HUES6 (cell line): Measurements from ENCODE around the gene ATG10.

Source experiments
- H3K27ac ChIP-seq: 2 replicates; pipeline ENCODE4 v1.7.0; 2013; ENCODE audit warnings: low read depth, mild to moderate bottlenecking, low read length, inconsistent platforms
- H3K27me3 ChIP-seq: 2 replicates; pipeline ENCODE4 v1.6.1; 2013; ENCODE audit warnings: low read length; ENCODE audit not compliant: control insufficient read depth, insufficient read depth
- H3K36me3 ChIP-seq: 2 replicates; pipeline ENCODE4 v1.6.1; 2013; ENCODE audit warnings: low read length; ENCODE audit not compliant: control insufficient read depth, insufficient read depth
- H3K4me1 ChIP-seq: 2 replicates; pipeline ENCODE4 v1.6.1; 2013; ENCODE audit warnings: low read length; ENCODE audit not compliant: control insufficient read depth, insufficient read depth
- H3K4me3 ChIP-seq: 2 replicates; pipeline ENCODE4 v1.5.1; 2013; ENCODE audit warnings: low read depth, low read length
- H3K9ac ChIP-seq: one replicate; pipeline ENCODE4 v1.6.1; 2013; ENCODE audit warnings: mild to moderate bottlenecking, low read length
- H3K9me3 ChIP-seq: 2 replicates; pipeline ENCODE4 v1.6.1; 2013; ENCODE audit warnings: low read depth, low read length; ENCODE audit not compliant: control insufficient read depth, insufficient read depth

The ATG10 gene

DNA sequence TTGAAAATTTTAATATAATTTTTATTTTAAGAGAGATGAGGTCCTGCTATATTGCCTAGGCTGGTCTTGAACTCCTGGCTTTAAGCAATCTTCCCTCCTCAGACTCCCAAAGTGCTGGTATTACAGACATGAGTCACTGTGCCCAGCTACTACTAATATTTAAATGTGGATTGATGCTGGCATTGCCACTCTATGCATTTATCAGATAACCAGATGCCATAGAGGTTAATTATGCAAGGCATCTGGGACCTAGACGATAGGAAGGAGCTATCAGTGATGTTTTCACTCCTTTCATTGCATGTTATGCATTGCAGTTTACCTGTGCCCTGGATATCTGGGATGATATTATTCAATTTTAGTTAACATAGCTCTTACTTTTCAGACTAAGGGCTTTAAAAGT lies 179.4 kb downstream of the ATG10 start:
- Histone ChIP-seq H3K9ac (no peak overlapping the region), H3K27ac (no peak overlapping the region), H3K36me3 (no peaks in the 10 kb centered on the region), H3K4me1 (peaks cover 6% of the 10 kb centered on the region), H3K4me3 (no peak overlapping the region), H3K9me3 (no peaks in the 10 kb centered on the region), H3K27me3 (no peaks in the 10 kb centered on the region)

DNA sequence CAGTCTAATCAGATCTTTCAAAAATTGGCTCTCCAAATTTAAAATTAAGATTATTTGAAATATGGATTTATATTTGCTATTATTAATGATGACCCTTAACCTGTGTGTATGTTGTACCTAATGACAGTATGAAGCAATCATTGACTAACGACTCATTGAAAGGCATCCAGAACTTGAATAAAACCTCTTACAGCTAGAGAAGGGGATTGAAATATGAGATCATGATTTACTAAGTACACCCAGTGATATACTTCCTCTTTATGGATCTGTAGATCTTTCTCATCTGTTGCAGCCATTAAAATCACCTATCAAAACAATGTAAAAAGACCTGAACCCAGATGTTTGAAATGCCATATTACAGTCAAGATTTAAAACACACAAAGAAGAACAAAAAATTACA lies 179.8 kb downstream of the ATG10 start:
- peaks cover 7% of the 10 kb centered on the region for H3K4me1 ChIP-seq
- no peak overlapping the region for H3K27ac ChIP-seq
- no peaks in the 10 kb centered on the region for H3K36me3 ChIP-seq
- H3K4me3 ChIP-seq: no peak overlapping the region
- H3K9ac ChIP-seq: no peak overlapping the region
- no peaks in the 10 kb centered on the region for H3K9me3 ChIP-seq
- H3K27me3 ChIP-seq: no peaks in the 10 kb centered on the region

DNA sequence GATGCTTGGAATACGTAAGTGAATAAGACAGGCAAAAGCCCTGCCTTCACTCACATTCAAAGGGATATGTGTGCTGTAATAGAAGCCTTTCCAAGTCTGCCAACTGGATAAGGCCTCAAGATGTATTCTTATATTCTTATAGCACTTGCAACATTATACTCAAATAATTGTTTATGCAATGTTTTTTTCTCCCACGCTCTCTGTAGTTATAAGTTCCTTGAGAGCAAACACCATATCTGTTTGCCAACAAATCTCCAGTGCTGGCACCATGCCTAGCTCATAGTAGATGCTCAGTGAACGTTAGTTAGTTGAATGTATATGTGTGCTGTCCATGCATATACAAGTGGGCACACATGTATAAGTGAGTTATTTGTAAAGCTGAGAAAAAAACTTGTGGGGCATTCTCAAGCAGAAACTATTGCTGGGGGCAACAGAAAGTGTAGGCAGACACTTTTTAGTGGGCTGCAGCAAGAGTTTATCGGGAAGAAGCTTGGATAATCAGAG lies 181.2 kb downstream of the ATG10 start:
- no peaks in the 10 kb centered on the region for H3K36me3 ChIP-seq
- peaks cover 13% of the 10 kb centered on the region for H3K4me1 ChIP-seq
- no peak overlapping the region for H3K9ac ChIP-seq
- H3K27ac ChIP-seq: no peak overlapping the region
- no peaks in the 10 kb centered on the region for H3K9me3 ChIP-seq
- no peak overlapping the region for H3K4me3 ChIP-seq
- H3K27me3 ChIP-seq: no peaks in the 10 kb centered on the region

DNA sequence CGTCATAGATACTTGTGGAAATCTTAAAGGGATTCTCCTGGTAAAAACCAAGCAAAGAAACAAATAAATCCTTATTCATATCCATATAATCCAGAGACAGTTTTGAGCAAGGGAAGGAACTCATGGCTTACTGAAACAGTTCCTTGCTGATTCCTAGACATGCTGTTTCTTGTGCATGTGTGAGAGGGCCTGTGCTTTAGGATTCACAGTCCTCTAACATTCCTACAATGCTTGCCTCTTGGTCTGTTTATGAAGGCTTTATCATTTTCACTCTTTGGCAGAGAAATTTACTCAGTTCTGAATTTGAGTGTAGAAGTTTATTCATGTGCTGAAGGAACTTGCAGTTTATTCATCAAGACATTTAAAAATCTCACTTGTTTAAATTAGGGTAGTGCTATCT lies 183.0 kb downstream of the ATG10 start:
- H3K4me1 ChIP-seq: peaks cover 13% of the 10 kb centered on the region
- H3K27me3 ChIP-seq: no peaks in the 10 kb centered on the region
- H3K9ac ChIP-seq: no peak overlapping the region
- H3K4me3 ChIP-seq: no peak overlapping the region
- no peaks in the 10 kb centered on the region for H3K9me3 ChIP-seq
- 0 out of 2 replicates have a peak overlapping the region, but pooled peaks have one; percentile 23 for H3K27ac ChIP-seq
- H3K36me3 ChIP-seq: no peaks in the 10 kb centered on the region

DNA sequence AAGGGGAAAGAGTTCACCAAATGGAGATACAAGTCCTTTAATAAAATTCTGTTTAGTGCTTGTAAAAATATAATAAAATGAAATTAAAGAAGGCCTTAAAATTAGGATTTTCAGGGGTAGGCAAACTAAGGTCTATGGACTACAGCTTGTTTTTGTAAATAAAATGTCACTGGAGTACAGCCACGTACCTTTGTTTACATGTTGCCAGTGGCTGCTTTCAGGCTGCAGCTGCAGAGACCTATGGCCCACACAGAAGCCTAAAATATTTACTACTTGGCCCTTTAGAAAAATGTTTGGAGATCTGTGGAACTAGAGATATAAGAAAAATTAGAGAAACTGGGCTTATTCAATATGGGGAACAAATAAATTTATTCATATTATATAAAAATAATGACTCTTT lies 183.5 kb downstream of the ATG10 start:
- H3K4me1 ChIP-seq: peaks cover 12% of the 10 kb centered on the region
- no peaks in the 10 kb centered on the region for H3K9me3 ChIP-seq
- H3K9ac ChIP-seq: no peak overlapping the region
- H3K27ac ChIP-seq: 0 out of 2 replicates have a peak overlapping the region, but pooled peaks have one; percentile 23
- H3K4me3 ChIP-seq: no peak overlapping the region
- H3K27me3 ChIP-seq: no peaks in the 10 kb centered on the region
- no peaks in the 10 kb centered on the region for H3K36me3 ChIP-seq

DNA sequence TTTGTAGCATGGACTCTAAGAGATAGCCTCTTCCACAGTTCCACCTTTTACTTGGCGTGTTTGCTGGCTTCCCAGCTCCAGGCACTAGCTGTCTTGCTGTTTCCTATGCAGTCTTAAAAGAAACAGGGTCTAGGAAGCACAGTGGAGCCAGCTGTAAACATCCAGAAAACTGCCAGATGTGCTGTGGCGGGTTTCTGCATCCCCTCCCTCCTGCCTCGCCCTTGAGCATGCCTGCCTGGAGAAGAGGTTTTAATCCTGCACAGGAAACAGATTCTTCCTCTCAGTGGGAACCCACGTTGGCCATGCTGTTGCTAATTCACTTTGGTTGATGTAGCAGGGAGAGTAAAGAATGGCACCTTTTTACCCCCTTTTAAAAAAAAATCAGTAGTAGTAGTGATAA lies 185.1 kb downstream of the ATG10 start:
- Histone ChIP-seq H3K36me3 (no peaks in the 10 kb centered on the region), H3K4me1 (peaks cover 7% of the 10 kb centered on the region), H3K9me3 (no peaks in the 10 kb centered on the region), H3K27me3 (no peaks in the 10 kb centered on the region), H3K9ac (no peak overlapping the region), H3K27ac (no peak overlapping the region), H3K4me3 (no peak overlapping the region)

GRCh38 chr5:82158755-82159413 lies 187.1 kb downstream of the ATG10 start:
- Histone ChIP-seq H3K9ac (no peak overlapping the region), H3K9me3 (no peaks in the 10 kb centered on the region), H3K4me3 (no peak overlapping the region), H3K36me3 (no peaks in the 10 kb centered on the region), H3K27ac (no peak overlapping the region), H3K27me3 (no peaks in the 10 kb centered on the region), H3K4me1 (peaks cover 7% of the 10 kb centered on the region)

- peaks cover 26% of the 10 kb centered on the region for H3K4me1 ChIP-seq
- no peaks in the 10 kb centered on the region for H3K27me3 ChIP-seq
- H3K9me3 ChIP-seq: no peaks in the 10 kb centered on the region
- H3K36me3 ChIP-seq: no peaks in the 10 kb centered on the region
- no peak overlapping the region for H3K9ac ChIP-seq
- H3K4me3 ChIP-seq: no peak overlapping the region
- H3K27ac ChIP-seq: no peak overlapping the region
These were observed 189.1 kb downstream of the ATG10 start for GRCh38 chr5:82160948-82161347.

DNA sequence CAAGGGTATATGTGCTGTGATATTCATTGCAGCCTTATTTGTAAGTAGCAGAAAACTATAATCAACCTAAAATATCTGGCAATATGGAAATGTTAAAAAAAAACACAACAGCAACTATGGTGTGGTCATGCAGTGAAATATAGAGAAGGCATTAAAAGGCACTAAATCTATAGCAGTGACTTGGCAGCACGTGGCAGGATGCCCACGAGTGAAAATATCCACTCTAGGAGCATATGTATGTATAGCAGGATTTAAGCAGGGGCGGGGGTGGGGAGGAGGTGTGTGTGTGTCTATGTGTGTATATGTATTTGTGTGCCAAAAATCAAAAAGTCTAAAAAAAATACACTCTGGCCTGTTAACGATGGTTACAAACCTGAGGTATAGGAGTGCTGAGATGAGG lies 190.8 kb downstream of the ATG10 start:
- H3K9ac ChIP-seq: no peak overlapping the region
- H3K36me3 ChIP-seq: no peaks in the 10 kb centered on the region
- H3K9me3 ChIP-seq: no peaks in the 10 kb centered on the region
- H3K27me3 ChIP-seq: no peaks in the 10 kb centered on the region
- no peak overlapping the region for H3K4me3 ChIP-seq
- no peak overlapping the region for H3K27ac ChIP-seq
- peaks cover 32% of the 10 kb centered on the region for H3K4me1 ChIP-seq

DNA sequence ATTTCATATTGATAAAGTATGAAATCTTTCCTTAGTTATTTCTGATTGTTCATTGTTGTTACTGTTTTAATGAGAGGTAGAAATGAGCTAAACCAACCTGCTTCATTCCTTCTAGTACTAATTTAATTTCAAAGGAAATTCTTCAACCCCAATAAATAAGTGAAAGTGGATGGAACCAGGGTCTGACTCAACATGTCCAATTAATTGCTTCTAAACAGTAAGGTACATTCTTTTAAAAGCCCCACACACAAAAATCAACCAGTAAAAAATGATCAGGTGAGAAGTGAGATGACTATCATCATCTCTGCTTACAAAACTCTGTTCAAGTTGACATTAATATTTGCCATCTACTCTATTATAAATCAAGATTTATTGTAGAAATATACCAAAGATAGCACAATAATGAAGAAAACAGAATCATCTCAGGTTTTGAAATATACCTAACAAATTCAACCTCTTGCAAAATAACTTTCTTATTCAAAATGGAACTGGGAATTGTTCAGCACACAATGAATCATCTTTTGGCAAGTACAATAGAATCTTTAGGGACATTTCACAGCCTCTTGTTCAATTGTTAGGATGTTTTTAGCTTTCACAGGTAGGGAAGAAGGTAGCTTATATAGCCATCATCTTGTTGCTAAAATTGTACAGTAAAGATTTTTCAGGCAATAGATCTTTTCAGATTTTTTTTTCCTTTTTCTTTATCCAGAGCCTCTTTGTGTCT lies 191.8 kb downstream of the ATG10 start:
- H3K9me3 ChIP-seq: no peaks in the 10 kb centered on the region
- H3K27ac ChIP-seq: no peak overlapping the region
- H3K9ac ChIP-seq: no peak overlapping the region
- H3K4me3 ChIP-seq: no peak overlapping the region
- H3K36me3 ChIP-seq: no peaks in the 10 kb centered on the region
- H3K27me3 ChIP-seq: no peaks in the 10 kb centered on the region
- peaks cover 43% of the 10 kb centered on the region for H3K4me1 ChIP-seq

- no peaks in the 10 kb centered on the region for H3K27me3 ChIP-seq
- H3K27ac ChIP-seq: 0 out of 2 replicates have a peak overlapping the region, but pooled peaks have one; percentile 57
- no peak overlapping the region for H3K9ac ChIP-seq
- H3K4me1 ChIP-seq: peaks cover 47% of the 10 kb centered on the region
- no peak overlapping the region for H3K4me3 ChIP-seq
- no peaks in the 10 kb centered on the region for H3K9me3 ChIP-seq
- H3K36me3 ChIP-seq: no peaks in the 10 kb centered on the region
These were observed 192.6 kb downstream of the ATG10 start for GRCh38 chr5:82164176-82164976.
